Gastrocnemius medialis (tissue), 4 donors: ENCODE data around the gene SEC14L5.

Experiments
- CTCF ChIP-seq, 5 experiments: fragments of 450-650 bp in 3 of 5; fragments of 200-600 bp in 2 of 5; sonication (generic) in 2 of 5; IDR thresholded peaks in 4 of 5; conservative IDR thresholded peaks in 1 of 5; 1 replicate in 4 of 5; 2 replicates in 1 of 5; pipeline ENCODE4 v1.5.1; 2016 to 2019; ENCODE audit warnings: antibody characterized with exemption in 5 of 5, mild to moderate bottlenecking in 3 of 5, moderate library complexity in 3 of 5
- POLR2A ChIP-seq, 2 donors: fragments of 450-650 bp; IDR thresholded peaks; one replicate each; pipeline ENCODE4 v1.6.1; 2017; ENCODE audit warnings: antibody characterized with exemption in 2 of 2, mild to moderate bottlenecking in 2 of 2, moderate library complexity in 2 of 2

- TF ChIP-seq CTCF (IDR thresholded peaks at IDR 0.05 in 4 of 5, conservative IDR thresholded peaks at IDR 0.05 in 1 of 5) (no peak), POLR2A (IDR thresholded peaks at IDR 0.05) (no peak)
Measured at GRCh38 chr16:5028950-5029475, 70.9 kb downstream of the SEC14L5 start.
